Embryonic facial prominence (tissue), 1 donor: ENCODE data around the gene ITGB4.

Source experiments
- DNase-seq: peaks from one replicate; pipeline ENCODE4 v3.0.0-alpha.2; 2016; ENCODE audit errors: extremely low spot score

ITGB4 gene

DNA sequence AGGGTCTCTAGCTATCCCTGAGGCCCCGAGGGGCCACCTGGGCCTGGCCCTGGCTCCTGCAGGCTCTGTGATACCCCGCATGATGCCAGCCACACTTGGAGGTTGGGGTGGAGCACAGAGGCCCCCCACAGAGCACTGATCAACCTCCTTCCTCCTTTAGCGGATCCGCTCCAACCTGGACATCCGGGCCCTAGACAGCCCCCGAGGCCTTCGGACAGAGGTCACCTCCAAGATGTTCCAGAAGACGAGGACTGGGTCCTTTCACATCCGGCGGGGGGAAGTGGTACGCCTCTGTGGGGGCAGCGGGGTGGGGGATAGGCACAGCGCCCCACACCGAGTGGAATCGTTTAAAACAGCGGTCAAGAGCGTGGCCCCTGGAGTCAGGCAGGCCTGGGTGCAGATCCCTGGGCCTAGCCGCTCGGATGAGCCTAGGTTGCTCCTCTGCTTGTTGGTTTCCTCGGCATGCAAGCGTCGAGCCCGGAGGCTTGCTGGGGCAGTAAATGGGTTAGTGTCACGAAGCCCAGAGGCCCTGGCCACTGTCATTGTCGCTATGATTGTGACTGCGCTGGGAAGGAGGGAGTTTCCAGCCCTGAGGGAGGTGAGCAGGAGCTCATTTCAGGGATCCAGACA, 9.9 kb downstream of the ITGB4 start:
- no peak for DNase-seq

DNA sequence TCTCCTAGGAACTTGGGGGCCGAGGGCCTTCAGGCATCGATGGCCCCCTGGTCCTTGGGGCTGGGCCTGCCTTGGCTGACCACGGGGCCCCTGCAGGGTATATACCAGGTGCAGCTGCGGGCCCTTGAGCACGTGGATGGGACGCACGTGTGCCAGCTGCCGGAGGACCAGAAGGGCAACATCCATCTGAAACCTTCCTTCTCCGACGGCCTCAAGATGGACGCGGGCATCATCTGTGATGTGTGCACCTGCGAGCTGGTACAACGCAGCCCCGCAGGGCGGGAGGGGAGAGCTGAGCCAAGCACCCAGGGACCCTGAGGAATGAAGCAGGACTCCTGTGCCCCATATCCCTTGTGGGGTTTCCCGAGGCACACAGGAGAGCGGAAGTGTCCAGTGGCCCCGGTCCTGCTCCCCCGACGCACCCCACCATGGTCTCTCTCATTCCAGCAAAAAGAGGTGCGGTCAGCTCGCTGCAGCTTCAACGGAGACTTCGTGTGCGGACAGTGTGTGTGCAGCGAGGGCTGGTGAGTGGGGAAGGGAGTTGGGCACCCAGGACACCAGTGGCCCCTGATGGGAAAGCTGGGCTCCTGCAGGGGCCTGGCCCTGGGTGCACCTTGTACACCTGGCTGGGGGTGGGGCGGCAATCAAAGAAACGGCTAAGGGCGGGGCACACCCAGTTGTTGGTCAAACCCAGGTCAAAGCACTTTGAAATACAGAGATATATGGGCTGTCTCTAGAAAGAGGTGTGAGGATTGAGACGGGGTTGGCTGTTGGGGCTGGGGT, 10.6 kb downstream of the ITGB4 start:
- no peak for DNase-seq

DNA sequence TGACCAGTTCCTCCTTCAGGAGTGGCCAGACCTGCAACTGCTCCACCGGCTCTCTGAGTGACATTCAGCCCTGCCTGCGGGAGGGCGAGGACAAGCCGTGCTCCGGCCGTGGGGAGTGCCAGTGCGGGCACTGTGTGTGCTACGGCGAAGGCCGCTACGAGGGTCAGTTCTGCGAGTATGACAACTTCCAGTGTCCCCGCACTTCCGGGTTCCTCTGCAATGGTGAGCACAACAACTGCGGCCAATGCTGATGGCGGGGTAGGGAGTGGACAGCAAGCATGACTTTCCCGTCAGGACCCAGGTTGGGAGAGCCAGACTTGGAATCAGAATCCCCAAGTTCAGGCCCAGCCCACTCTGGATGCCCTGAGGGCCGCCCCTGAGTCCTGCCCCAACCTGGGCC, 12.2 kb downstream of the ITGB4 start:
- DNase-seq = no peak

DNA sequence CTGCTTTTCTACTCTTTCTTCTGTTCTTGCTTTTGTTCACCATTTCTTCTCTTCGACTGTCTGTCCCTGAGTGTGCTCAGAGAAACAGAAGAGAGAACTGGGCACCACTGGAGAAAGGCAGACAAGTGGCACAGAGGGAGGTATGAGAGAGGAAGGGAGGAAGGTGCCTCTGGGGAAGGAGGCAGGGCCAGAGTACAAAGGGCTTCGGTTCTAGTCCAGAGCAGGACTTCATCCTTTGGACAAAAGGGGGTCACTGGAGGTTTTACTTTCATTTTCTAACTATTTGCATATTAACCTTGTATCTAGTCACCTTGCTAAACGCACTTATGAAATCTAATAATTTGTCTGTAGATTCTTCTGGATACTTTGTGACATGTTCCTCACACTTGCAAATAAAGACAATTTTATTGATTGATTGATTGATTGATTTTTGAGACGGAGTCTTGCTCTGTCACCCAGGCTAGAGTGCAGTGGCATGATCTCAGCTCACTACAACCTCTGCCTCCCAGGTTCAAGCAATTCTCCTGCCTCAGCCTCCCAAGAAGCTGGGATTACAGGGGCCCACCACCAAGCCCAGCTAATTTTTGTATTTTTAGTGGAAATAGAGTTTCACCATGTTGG, 13.5 kb downstream of the ITGB4 start:
- DNase-seq = no peak

DNA sequence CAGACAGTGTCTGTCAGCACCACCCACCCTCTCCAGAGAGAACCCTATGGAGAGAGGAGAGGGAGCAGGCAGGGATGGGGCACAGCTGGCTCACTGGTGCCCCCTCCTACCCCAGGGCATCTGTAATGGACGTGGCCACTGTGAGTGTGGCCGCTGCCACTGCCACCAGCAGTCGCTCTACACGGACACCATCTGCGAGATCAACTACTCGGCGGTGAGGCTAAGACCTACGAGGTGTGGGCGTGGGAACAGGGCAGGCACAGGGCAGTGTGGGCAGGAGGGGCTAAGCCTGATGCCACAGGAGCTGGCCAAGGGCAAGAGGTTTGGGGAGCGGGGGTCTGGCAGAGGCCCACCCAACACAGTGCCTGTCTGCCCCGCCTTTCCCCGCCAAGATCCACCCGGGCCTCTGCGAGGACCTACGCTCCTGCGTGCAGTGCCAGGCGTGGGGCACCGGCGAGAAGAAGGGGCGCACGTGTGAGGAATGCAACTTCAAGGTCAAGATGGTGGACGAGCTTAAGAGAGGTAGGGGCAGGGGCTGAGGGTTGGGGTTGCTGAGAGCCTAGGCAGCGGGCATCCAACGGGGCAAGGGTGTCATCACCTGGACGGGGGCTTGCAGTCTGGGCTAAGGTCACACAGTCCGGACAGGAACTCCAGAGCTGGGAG, 15.0 kb downstream of the ITGB4 start:
- DNase-seq = no peak

DNA sequence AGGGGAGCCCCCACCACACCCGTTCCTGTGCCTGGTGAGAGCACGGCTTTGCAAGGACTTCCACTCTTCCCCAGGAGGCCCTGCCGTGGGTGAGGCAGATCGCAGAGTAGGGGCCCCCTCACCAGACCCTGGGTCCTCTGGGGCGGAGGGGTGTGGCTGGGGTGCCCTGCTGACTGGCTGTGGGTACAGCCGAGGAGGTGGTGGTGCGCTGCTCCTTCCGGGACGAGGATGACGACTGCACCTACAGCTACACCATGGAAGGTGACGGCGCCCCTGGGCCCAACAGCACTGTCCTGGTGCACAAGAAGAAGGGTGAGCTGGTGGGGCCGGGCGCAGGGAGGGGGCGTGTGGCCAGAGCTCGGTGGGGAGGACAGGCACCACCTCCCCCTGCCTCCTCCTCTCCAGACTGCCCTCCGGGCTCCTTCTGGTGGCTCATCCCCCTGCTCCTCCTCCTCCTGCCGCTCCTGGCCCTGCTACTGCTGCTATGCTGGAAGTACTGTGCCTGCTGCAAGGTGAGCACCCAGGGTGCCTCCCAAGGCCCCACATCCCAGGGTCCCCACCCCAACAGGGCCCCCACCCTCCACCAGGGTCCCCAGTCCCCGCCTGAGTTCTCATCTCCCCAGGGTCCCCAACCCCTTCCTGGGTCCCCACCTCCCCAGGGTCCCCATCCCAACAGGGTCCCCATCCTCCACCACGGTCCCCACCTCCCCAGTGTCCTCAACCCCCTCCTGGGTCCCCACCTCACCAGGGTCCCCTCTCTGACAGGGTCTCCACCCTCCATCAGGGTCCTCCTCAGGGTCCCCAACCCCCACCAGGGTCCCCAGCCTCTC, 16.1 kb downstream of the ITGB4 start:
- no peak for DNase-seq

DNA sequence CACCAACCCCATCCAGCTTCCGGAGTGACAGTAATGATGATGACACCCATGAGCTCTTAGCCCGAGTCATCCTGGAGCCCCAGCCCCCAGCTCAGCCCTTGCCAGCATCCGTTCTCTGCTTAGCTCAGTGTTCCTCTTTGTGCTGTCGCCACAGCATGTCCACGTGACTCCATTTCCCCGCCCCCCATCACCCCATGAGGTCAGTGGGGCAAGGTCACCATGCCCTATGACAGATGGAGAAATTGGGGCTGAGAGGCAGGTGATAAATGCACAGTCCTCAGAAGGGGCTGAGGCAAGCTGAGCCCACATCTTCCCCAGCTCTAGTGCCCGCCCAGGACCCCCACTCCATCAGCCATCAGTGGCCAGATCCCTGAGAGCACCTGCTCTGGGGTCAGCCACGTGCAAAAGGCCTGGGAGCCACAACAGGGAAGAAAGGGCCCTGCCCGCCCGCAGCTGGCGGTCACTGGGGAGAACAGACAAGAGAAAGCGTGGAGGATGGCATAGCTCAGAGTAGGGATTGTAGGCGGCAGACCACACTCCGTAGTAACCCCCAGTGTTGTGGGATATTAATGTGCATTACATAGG, 17.1 kb downstream of the ITGB4 start:
- no peak for DNase-seq

DNA sequence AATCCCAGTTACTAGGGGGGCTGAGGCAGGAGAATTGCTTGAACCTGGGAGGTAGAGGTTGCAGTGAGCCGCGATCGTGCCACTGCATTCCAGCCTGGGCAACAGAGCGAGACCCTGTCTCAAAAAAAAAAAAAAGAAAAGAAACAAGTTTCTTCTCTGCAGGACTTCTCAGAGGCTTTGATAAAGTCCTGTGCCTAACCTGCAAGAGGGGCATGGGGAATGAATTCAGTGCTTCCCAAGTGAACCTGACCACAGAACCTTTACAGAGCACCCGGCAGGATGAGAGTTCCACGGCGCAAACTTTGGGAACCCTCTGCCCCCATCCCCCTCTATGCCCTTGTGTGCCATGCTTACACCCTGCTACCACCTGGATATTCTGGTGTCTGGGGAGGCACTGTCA, 17.9 kb downstream of the ITGB4 start:
- DNase-seq = no peak

DNA sequence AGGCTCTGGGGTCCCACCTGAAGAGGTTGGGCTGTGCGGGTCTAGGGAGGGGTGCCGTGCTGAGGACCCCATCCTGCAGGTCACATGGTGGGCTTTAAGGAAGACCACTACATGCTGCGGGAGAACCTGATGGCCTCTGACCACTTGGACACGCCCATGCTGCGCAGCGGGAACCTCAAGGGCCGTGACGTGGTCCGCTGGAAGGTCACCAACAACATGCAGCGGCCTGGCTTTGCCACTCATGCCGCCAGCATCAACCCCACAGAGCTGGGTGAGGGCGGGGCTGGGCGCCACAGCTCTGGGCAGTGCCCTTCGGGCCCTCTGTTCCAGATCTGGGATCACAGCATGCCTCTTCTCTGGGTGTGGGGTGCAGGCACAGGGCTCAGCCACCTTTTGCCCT, 18.5 kb downstream of the ITGB4 start:
- no peak for DNase-seq

DNA sequence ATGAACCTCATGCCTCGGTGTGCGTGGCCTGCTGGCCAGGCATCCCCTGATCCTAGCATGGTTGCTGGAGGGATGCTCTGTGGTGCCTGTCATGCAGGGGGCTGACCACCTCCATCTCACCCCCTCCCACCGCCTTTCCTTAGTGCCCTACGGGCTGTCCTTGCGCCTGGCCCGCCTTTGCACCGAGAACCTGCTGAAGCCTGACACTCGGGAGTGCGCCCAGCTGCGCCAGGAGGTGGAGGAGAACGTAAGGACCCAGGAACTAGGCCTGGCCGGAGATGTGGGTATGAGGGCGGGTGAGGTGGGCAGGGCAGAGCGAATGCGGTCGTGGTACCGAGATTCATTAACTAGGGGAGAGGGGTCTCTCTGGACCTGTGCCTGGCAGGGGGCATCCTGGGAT, 19.0 kb downstream of the ITGB4 start:
- DNase-seq = no peak

DNA sequence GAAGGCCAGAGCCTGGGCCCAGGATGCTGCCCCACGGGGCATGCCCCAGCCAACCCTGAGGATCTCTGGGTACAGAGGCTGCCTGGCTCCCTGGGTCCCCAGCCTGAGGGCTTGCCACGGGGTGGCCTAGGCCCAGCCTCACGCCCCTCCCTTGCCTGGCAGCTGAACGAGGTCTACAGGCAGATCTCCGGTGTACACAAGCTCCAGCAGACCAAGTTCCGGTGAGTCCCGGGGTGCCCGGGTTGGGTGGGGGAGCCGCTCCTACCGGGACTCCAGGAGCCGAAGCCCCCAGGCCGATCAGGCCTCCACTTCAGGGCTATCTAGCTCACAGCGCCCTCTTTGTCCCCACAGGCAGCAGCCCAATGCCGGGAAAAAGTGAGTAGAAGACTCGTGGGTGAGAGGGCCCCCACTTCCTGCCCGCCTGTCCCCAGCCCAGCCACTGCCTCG, 19.4 kb downstream of the ITGB4 start:
- DNase-seq = no peak

DNA sequence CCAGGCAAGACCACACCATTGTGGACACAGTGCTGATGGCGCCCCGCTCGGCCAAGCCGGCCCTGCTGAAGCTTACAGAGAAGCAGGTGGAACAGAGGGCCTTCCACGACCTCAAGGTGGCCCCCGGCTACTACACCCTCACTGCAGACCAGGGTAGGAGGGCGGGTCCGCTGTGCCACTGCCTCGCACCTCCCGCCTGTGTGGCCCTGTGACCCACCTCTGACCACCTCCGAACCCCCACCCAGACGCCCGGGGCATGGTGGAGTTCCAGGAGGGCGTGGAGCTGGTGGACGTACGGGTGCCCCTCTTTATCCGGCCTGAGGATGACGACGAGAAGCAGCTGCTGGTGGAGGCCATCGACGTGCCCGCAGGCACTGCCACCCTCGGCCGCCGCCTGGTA, 21.1 kb downstream of the ITGB4 start:
- no peak for DNase-seq

DNA sequence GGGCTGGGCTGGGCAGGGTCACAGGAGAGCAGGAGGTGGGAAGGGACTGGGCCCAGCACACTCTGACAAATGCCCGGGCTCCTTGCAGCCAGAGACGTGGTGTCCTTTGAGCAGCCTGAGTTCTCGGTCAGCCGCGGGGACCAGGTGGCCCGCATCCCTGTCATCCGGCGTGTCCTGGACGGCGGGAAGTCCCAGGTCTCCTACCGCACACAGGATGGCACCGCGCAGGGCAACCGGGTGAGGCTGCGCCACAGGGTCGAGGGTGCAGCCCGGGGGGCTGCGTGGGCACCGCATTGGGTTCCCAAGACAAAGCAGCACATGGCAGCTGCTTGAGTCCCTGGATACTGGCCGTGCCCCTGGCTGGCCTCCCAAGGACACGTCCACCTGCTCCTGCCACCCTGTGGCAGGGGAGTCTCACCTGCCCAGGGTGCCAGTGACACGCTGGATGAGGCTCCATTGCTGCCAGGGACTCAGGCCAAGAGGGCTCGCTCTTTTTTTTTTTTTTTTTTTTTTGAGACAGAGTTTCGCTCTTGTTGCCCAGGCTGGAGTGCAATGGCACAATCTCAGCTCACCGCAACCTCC, 22.5 kb downstream of the ITGB4 start:
- no peak for DNase-seq

DNA sequence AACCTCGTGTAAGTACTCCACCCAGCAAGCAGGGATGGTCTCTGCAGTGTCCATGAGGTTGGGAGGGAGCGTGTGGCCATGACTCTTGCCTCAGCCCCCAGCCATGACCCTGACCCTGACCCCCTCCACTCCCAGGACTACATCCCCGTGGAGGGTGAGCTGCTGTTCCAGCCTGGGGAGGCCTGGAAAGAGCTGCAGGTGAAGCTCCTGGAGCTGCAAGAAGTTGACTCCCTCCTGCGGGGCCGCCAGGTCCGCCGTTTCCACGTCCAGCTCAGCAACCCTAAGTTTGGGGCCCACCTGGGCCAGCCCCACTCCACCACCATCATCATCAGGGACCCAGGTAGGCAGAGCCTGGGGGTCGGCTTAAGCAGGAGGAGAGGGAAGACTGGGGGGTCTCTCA, 27.4 kb downstream of the ITGB4 start:
- no peak for DNase-seq

DNA sequence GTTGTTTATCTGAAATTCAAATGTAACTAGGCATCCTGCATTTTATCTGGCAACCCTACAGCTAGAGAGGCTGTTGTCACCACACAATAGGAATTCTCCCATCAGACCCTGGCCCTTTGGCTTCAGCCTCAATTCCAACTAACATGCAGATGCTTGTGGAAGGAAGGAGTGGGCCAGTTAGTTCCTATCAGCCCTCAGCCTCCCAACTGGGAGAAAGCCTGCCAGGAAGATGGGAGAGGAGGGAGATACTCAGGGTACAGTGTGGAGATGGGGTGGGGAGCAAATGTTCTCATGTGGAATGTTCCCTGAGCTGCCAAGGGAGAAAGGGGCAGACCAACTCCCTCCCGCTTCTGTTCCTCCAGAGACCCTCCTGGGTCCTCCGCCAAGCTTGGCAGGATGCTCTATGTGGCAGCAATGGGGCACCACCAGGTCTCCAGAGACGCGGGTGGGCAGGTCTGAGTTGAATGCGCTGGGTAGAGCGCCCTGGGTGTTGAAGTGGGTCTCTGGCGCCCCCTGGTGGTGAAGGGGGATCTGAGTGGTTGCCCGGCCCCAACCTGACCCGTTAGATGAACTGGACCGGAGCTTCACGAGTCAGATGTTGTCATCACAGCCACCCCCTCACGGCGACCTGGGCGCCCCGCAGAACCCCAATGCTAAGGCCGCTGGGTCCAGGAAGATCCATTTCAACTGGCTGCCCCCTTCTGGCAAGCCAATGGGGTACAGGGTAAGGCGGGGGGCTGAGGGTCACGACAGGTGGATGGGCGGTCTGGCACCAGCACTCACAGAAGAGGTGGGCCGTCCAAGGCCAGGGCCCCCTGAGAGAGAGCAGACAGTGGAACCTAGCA, 28.5 kb downstream of the ITGB4 start:
- no peak for DNase-seq

DNA sequence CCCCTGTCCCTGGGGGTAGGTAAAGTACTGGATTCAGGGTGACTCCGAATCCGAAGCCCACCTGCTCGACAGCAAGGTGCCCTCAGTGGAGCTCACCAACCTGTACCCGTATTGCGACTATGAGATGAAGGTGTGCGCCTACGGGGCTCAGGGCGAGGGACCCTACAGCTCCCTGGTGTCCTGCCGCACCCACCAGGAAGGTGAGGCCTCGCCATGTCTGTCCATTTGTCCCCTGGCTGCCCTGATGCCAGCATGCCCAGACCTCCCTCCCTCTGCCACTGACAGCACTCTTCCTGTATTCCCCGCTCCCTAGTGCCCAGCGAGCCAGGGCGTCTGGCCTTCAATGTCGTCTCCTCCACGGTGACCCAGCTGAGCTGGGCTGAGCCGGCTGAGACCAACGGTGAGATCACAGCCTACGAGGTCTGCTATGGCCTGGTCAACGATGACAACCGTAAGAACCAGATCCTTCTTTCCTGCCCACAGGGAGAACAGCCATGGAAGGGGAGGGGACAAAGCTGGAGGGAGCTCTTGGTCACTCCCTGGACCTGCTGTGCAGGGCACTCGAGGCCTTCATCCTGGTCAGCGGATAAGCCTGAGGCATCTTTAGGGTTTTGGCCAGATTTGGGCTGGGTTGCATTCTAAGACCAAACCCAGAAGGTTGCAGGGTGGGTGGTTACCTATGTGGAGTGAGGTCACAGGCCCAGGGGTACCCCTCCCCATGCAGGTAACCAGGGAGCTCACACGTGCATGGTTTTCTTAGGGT, 29.6 kb downstream of the ITGB4 start:
- DNase-seq = no peak

DNA sequence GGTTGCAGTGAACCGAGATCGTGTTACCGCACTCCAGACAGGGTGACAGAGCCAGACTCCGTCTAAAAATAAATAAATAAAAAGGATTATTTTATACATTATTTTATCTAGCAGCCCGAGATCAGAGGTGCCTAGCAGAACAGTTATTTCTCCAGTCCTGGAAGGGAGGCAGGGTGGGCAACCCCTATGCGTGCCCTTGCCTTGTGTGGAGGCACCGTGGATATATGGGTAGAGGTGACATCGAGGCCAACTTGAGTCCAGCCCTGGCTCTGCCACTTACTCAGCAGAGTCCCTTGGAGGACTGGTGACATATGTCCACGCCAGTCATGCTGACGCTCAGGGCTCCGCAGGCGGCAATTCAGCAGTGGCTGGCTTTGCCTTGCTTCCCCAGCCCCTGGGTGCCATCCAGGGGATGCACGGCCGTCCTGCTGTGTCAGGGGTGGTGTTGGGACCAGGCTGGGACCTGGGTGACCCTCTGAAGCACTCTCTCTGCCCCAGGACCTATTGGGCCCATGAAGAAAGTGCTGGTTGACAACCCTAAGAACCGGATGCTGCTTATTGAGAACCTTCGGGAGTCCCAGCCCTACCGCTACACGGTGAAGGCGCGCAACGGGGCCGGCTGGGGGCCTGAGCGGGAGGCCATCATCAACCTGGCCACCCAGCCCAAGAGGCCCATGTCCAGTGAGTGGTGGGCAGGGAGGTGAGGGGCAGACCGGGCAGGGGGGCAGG, 30.6 kb downstream of the ITGB4 start:
- DNase-seq = no peak

DNA sequence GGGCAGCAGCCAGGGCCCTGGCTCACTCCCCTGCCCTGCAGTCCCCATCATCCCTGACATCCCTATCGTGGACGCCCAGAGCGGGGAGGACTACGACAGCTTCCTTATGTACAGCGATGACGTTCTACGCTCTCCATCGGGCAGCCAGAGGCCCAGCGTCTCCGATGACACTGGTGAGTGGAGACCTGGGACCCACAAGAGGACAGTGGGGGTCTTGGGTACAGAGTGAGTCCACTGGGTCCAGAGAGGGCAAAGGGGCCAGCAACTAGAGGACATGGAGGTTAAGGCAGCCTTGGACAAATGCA, 31.1 kb downstream of the ITGB4 start:
- no peak for DNase-seq
